HG02623 (cell line): Measurements from ENCODE around the gene ZSWIM4.
"Not testable (repeated sequence)": the region's sequence is repeated elsewhere in the genome, so short reads cannot be mapped to it uniquely, and the experiment has no call there.

Experiments used
- ATAC-seq: cut with Tn5 transposase; IDR thresholded peaks from one replicate; pipeline ENCODE4 v1.9.1; 2021; ENCODE audit warnings: moderate library complexity; ENCODE audit not compliant: unreplicated experiment

The ZSWIM4 gene

DNA sequence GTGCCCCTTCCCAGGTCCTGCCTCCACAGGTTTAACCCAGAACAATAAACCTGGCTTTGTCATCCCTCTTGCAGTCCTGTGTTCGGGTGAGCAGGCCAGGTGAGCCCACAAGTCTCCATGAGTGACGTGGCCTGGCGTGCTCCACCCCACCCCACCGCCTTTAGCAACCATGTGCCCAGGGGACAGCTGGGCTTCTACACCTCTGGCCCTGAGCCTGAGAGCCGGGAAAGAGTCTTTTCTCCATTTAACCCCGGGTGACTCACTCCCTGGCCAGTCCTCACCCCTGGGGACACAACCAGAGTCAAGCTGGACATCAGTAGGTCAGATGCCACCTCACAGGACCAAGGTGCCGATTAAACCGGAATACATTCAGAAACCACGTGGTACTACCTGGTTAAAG is 16.8 kb upstream of the ZSWIM4 start:
- ATAC-seq = no peak

DNA sequence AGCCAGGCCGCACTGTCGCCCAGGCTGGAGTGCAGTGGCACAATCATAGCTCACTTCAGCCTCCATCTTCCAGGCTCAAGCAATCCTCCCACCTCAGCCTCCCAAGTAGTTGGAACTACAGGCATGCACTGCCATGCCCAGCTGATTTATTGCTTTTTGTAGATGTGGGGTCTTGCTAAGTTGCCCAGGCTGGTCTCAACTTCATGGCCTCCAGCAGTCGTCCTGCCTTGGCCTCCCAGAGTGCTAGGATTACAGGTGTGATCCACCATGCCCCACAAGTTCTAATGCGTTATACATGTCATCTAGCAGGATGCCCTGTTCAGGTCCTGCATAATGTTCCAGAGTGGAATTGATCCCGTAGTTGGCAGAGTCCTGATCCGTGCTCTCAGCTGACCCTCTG is 16.4 kb upstream of the ZSWIM4 start:
- ATAC-seq = no peak

DNA sequence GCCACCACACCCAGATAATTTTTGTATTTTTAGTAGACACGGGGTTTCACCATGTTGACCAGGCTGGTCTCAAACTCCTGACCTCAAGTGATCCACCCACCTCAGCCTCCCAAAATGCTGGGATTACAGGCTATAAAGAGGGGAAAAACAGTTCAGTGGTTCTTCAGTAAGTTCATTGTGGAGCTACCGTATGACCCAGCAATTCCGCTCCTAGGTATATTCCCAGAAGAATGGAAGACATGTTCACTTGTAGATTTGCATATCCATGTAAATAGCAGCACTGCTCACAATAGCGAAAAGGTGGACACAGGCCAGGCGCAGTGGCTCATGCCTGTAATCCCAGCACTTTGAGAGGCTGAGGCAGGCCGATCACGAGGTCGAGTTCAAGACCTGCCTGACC is 15.4 kb upstream of the ZSWIM4 start:
- ATAC-seq = not testable (repeated sequence)

DNA sequence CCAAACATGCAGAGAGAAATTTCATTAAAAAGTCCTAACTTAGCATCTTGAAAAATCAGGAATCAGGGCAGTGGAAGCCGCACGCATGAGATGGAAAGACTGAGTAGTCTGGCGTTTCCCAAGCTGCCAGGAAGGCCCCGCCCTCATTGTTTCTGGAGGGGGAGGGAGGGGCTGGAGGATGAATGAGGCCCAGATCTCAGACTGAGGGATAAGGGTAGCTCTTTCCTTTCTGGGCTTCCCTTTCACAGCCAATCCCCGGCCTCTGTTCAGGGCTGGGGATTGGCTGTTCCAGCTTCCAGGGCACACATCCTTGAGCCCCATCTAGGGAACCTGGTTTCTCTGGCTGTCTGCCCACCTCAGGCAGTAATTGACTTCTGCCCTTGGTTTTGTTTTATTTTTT is 13.7 kb upstream of the ZSWIM4 start:
- no peak for ATAC-seq

DNA sequence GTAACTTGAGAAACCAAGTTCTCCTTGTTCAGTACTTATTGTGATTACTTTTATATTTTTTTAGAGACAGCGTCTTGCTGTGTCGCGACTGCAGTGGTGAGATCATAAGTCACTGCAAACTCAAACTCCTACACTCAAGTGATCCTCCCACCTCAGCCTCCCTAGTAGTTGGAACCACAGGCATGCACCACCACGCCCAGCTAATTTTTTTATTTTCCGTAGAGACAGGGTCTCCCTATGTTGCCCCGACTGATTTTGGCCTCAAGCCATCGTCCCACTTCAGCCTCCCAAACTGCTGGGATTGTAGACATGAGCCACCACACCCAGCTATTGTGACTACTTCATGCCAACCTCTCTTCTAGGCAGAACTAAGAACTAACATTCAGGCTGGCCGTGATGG is 12.7 kb upstream of the ZSWIM4 start:
- ATAC-seq = no peak

DNA sequence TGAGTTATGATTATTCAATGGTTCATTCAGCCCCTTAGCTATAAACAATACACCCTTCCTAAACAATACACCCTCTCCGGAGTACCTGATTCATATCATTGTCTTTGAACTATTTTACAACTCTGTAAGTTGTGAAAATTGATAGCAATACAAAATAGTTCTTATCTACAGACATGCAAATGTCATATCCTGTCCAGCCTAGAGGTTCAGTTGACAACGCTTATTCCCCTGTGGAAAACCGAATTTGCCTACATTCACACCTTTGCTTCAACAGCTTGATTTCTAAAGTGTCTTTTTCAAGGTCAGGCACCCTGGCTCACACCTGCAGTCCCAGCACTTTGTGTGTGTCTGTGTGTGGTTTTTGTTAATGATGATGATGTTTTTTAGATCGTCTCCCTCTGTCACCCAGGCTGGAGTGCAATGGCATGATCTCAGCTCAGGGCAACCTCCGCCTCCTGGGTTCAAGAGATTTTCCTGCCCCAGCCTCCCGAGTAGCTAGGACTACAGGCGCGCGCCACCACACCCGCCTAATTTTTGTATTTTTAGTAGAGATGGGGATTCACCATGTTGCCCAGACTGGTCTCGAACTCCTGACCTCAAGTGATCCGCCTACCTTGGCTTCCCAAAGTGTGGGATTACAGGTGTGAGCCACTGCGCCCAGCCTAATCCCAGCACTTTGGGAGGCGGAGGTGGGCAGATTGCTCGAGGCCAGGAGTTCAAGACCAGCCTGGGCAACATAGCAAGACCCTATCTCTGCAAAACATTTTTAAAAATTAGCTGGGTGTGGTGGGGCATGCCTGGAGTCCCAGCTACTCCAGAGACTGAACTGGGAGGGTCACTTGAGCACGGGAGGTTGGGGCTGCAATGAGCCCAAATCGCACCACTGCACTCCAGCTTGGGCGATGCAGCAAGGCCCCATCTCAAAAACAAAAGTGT is 11.4 kb upstream of the ZSWIM4 start:
- ATAC-seq = no peak

DNA sequence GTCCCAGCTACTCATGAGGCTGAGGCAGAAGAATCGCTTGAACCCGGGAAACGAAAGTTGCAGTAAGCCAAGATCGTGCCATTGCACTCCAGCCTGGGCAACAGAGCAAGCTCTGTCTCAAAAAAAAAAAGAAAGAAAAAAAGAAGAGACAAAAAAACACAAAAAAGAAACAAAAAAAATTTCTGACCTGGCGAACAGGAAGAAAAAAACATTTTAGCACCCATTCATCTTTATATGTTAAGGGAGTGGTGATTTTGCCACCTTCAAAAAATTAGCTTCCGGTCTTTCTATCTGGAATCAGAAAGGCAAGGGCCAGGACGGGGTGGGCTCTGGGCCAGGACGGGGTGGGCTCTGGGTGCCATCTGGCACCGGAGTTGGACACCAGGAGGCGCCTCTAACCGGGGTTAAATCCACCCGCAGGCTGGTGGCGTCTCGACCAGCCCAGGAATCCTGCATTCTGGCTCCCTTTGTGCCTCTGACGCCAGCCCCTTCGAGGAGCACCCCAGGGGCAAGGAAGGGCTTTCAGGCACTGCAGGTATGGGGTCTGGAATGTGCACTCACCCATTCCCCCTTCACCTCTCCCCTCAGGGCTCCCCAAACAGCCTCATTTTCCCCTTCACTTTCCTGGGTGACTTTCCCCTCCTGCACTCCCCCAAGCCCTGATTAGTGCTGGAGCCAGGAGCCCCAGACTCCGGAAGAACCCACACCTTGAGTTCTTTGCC is 10.4 kb upstream of the ZSWIM4 start:
- ATAC-seq = no peak

DNA sequence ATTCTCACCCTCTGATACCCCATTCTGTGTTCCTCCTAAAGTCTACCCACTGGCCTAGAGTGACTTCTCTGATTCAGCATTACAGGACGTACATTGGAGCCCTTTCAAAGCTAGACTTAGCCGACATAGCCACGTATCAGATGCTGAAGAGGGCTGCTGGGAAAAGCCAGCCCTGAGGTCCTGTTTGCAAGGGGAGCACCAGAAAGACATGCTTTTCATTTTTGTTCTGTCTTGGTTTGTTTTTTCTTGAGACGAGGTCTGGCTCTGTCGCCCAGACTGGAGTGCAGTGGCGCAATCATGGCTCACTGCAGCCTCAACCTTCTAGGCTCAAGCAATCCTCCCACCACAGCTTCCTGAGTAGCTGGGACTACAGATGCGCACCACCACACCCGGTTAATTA is 6.3 kb upstream of the ZSWIM4 start:
- no peak for ATAC-seq

DNA sequence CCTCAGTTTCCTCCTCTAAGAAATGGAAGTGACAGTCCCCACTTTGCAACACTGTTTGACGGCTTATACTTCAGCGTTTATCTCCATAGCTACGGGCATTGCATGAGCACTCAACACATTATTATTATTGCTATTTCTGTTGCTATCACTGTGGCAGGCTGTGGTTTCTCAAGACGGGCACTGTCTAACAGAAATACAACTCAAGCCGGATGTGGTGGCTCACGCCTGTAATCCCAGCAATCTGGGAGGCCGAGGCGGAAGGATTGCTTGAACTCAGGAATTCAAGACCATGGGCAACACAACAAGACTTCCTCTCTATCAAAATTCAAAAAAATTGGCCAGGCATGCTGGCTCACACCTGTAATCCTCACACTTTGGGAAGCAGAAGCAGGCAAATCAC is 4.9 kb upstream of the ZSWIM4 start:
- no peak for ATAC-seq

DNA sequence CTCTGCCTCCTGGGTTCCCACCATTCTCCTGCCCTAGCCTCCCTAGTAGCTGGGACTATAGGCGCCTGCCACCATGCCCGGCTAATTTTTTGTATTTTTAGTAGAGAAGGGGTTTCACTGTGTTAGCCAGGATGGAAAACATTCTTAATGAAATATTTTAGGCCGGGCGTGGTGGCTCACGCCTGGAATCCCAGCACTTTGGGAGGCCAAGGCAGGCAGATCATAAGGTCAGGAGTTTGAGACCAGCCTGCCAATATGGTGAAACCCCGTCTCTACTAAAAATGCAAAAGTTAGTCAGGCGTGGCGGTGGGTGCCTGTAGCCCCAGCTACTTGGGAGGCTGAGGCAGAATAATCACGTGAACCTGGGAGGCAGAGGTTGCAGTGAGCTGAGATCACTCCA is 1.9 kb upstream of the ZSWIM4 start:
- ATAC-seq = not testable (repeated sequence)

DNA sequence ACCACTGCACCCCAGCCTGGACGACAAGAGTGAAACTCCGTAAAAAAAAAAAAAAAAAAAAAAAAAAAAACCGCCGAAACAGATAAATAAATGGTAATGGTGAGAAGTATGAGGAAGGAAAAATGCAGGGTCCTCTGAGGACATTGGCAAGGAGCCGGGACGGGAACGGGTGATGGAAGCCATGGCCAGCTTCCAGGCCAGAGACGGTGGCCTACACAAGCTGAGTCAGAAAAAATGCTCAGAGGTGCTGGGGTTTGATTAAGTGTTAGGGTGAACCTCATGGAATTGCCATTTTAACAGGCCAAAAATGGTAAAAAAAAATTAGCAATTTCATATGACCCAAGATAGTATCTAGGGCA is 866 bp upstream of the ZSWIM4 start:
- no peak for ATAC-seq

DNA sequence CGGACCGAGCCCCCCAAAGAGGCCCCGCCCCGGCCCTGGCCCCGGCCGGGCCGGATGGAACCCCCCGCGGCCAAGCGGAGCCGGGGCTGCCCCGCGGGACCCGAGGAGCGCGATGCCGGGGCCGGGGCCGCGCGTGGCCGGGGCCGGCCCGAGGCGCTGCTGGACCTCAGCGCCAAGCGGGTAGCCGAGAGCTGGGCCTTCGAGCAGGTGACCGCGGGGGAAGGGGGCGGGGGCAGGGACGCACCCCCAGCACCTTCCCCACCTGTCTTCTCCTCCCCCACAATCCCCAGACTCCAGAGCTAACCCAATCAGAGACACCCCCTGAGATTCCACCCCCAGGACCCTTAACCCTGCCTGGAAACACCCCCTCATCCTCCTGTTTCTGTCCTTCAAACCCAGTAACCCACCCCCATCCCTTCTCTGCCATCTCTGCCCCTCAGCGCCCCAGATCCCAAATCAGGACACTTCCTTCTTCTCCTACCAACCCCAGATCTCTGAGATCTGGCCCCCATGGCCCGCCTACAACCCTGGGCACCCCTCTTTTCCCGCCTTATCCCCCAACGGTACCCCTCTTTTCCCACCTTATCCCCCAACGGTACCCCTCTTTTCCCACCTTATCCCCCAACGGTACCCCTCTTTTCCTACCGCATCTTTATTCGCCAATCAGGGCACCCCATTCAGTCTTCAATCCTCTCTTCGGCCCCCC is 505 bp downstream of the ZSWIM4 start:
- peak; percentile 2 for ATAC-seq

DNA sequence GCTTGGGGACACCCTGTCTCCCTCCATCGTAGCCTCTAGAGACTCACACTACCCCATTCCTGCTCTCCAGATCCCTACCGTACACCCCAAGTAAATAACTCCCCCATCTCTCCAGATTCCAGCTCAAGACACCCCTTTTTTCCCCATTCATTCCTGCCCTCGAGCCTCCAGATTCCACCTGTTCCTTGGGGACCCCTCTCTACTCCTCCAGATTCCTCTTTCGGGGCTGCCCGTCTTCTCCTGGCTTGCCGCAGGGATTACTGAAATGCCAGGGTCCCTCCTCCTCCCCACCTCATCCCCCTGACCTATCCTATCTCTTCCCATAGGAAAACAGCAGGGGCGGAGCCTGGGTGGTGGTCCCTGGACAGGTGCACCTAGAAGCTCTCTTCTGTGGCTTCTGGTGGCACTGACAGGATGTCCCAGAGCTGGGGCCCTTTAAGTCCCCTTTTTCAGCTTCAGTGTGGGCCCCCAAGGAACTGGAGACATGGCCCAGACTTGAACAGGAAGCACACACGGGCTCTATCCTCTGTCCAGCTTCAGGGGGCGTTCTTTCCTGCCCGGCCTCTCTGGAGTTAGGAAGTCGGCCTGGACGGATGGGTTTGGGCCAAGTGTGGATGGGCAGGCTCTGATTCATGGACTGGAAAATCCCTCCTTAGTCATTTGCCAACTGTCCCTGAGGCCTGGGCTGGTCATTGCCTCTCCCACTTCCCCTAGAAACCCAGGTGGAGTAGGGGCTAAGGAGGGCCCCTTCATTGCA is 1.2 kb downstream of the ZSWIM4 start:
- no peak for ATAC-seq

DNA sequence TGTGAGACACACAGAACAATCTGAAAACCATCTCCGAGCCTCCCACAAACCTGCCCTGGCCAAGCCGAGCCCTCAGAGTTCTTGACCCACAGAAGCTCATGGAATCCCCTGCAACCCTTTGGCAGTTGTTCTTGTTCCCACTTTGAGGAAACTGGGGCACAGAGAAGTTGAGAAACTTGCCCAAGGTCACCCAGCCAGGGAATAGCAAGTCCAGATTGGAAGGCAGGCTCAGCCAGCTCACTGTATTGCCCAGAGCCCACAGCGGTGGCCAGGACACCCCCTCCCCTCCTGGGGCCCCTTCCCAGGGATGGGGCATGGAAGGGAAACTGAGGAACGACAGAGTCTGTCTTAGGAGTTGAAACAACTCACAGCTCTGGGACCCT is 1.8 kb downstream of the ZSWIM4 start:
- ATAC-seq = no peak

DNA sequence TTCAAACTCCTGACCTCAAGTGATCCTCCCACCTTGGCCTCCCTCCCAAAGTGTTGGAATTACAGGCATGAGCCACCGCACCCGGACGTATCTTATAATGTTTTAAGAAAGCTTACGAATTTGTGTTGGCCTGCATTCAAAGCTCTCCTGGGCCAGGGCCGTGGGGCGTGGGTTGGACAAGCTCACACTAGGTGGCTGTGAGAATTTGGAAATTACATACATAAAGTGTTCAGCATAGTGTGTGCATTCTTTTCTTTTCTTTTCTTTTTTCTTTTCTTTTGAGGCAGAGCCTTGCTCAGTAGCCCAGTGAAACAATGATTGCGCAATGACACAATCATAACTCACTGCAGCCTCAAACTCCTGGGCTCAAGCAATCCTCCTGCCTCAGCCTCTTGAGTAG is 2.6 kb downstream of the ZSWIM4 start:
- ATAC-seq = no peak

DNA sequence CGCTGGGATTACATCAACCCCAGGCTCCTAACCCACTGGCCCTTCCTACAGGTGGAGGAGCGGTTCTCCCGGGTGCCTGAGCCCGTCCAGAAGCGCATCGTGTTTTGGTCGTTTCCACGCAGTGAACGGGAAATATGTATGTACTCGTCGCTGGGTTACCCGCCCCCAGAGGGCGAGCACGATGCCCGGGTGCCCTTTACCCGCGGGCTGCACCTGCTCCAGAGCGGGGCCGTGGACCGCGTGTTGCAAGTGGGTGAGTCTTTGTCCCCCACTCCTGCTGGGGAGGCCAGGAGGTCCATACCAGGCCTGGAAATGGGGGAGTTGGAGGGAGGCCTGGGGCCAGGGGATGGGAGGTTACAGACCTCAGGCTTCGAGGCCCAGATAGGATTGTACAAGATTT is 4.4 kb downstream of the ZSWIM4 start:
- ATAC-seq = no peak

DNA sequence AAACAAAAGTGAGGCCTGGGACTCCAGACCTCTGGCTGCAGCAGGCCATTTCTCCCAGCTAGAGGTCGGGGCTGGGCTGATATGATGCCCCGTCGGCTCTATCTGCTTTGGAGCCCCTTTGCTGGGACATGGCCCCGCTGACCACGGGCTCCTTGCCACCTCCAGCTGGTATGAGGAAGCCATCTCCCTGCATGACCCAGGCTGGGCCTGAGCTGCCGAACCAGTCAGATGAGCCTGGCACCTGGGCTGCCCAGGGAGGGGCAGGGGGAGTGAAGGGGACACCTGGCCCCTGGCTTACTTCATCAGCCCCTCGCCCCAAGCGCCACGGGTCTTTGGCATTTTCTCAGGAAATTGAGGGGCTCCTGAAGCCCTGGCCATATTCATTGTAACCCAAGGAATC is 7.8 kb downstream of the ZSWIM4 start:
- no peak for ATAC-seq

DNA sequence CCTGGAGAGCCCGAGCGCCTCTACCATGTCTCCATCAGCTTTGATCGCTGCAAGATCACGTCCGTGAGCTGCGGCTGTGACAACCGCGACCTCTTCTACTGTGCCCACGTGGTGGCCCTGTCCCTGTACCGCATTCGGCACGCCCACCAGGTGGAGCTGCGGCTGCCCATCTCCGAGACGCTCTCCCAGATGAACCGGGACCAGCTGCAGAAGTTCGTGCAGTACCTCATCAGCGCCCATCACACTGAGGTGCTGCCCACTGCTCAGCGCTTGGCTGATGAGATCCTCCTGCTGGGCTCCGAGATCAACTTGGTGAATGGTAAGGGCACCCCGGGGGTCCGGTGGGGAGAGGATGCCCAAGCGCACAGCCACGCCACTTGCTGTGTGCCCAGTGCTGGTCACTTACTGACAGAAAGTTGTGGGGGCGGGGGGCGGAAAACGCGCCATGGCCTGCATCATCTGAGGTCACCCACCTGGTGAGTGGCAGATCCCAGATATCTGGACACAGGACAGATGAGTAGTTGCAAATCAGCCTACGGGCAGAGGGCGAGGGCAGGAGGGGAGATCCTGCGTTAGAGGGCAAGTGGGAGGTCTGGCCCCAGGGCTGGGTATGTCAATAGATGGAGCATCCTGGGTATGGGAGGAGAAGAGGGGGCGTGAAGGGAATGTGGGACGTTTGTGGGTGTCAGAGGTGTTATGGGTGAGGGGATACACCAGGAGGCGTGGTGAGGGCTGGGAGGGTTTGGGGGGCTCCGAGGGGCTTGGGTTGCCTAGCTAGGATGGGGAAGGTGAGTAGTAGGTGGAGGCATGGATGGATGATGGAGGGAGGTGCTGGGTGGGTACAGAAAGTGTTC is 9.8 kb downstream of the ZSWIM4 start:
- ATAC-seq = no peak

DNA sequence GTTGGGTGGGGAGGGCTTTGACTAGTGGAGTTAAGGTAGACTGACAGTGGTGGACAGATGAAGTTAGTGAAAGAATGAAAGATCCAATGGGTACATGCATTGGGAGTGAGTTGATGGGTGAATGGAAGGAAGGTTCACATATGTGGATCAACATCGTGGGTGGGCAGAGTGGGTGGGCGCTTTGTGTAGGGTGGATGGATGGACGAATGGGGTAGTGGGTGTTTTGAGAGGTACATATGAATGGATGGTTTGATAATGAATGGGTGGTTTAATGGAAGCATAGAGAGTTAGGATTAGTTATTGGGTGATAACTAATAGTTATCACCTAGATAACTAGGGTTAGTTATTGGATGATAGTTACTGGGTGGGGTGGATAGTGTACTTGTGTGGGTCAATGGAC is 11.5 kb downstream of the ZSWIM4 start:
- ATAC-seq = no peak

DNA sequence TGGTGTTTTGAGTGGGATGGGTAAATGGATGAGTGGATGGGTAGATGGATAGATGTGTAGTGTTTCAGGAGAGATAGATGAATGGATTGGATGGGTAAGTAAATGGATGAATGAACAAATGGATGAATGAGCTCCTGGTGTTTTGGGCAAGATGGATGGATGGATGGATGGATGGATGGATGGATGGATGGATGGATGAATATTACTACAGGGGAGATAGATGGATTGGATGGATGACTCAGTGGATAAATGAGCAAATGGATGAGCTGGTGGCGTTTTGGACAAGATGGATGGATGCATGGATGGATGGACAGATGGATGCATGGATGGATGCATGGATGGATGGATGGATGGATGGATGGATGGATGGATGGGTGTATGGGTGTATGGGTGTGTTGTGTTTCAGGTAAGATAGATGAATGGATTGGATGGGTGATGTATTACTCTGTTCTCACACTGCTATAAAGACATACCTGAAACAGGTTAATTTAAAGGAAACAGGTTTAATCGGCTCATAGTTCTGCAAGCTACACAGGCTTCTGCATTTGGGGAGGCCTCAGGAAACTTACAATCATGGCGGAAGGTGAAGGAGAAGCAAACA is 12.3 kb downstream of the ZSWIM4 start:
- no peak for ATAC-seq
